Heart left ventricle (tissue), 13 donors: ENCODE measurements around the gene KDM5B.

ENCODE experiments used
- CTCF ChIP-seq, 12 donors: fragments of 200-600 bp; sonication (generic) in 4 of 12; IDR thresholded peaks; one replicate each; pipeline versions ENCODE4 v1.5.0 to v1.8.0; 2018 to 2022; ENCODE audit warnings: antibody characterized with exemption in 12 of 12, mild to moderate bottlenecking in 5 of 12
- POLR2A ChIP-seq, 2 donors: fragments of 450-650 bp; IDR thresholded peaks; one replicate each; pipeline ENCODE4 v1.6.1; 2017; ENCODE audit warnings: antibody characterized with exemption in 2 of 2, mild to moderate bottlenecking in 2 of 2, moderate library complexity in 2 of 2
- donor health status: ischemic (EF 13 %, LVEDD 7.1; RV severe dilation, severe dysfunction).
- donor health status: DM: no; HTN: yes; CAD: no.
- donor health status: DM: no; HTN: no; CAD: no.
- donor health status: ischemic (EF 25% LVEDD 6.9; RV normal size, moderate dysfunction).
- donor health status: ischemic (EF 25% LVEDD 5.7; RV mildly dilated, moderate dysfunction).
- donor health status: ischemic (EF 35%, LVEDD 5.7; RV mildly dilated, moderate dysfunction).
- donor health status: nonischemic (EF 11% LVEDD 7.7; RV severe dilation, severe dysfunction).
- donor health status: DM: yes; HTN: yes; CAD: no.
- donor health status: PGD.
- donor health status: ischemic (EF 29% LVEDD 5.4; RV normal size, mild dysfunction).
- donor health status: nonischemic (EF 23%, LVEDD 6.1; RV moderate dilation, normal function).

- TF ChIP-seq CTCF (IDR thresholded peaks at IDR 0.05): no peak
- TF ChIP-seq POLR2A (IDR thresholded peaks at IDR 0.05): no peak
Observed at GRCh38 chr1:202680586-202681352, 127.5 kb downstream of the KDM5B start.
